Measurements from ENCODE around the gene SQOR. TPM values are rescaled to one million over a fixed set of nuclear protein-coding genes. Genes with fewer than 3 reads are reported as not detected.

Gene SQOR
- total RNA-seq, 2 experiments from 2014 or later = 14.0 to 16.9 TPM

GRCh38 chr15:45594835-45595530, 39.8 kb upstream of the SQOR start:
- no peaks in the 10 kb centered on the region for H3K27me3 Mint-ChIP-seq
- TF ChIP-seq CTCF (IDR thresholded peaks at IDR 0.05) = no peak
- H3K9me3 ChIP-seq (ENCODE audit: control insufficient read depth in 1 of 2, insufficient read depth in 1 of 2, low read length in 2 of 2) = no peaks in the 10 kb centered on the region
- no peak overlapping the region for H3K27ac Mint-ChIP-seq
- no peaks in the 10 kb centered on the region for H3K9me3 Mint-ChIP-seq
- H3K4me1 ChIP-seq (ENCODE audit: insufficient read depth, low read length) = peaks cover 4% of the 10 kb centered on the region
- peaks cover 59% of the 10 kb centered on the region for H3K36me3 Mint-ChIP-seq (ENCODE audit: low read depth)
- H3K27ac ChIP-seq (ENCODE audit: low read depth in 1 of 2, low read length in 2 of 2) = no peak overlapping the region
- H3K4me3 ChIP-seq (ENCODE audit: low read length) = no peak overlapping the region
- ATAC-seq (ENCODE audit: poor library complexity) = no peak
- H3K36me3 ChIP-seq (ENCODE audit: insufficient read depth, low read length) = peaks cover 27% of the 10 kb centered on the region
- H3K4me3 Mint-ChIP-seq = no peak overlapping the region
- no peak for DNase-seq
- peaks cover 21% of the 10 kb centered on the region for H3K4me1 Mint-ChIP-seq (ENCODE audit: low read depth)
- intact Hi-C loops (cut with DNase I, micrococcal nuclease) = no loop called here
- ChIA-PET POLR2A (no interaction called here), CTCF (interaction anchor here (0.6 kb wide), 1 partner anchor 42 kb away, joined by 3 read pairs; no protein-coding TSS in a partner anchor)
- no peaks in the 10 kb centered on the region for H3K27me3 ChIP-seq (ENCODE audit: control insufficient read depth in 1 of 2, insufficient read depth in 2 of 2, low read length in 2 of 2)

- H3K27ac ChIP-seq (ENCODE audit: low read depth in 1 of 2, low read length in 2 of 2) = no peak overlapping the region
- DNase-seq = no peak
- TF ChIP-seq CTCF (IDR thresholded peaks at IDR 0.05) = no peak
- H3K9me3 ChIP-seq (ENCODE audit: control insufficient read depth in 1 of 2, insufficient read depth in 1 of 2, low read length in 2 of 2) = no peaks in the 10 kb centered on the region
- POLR2A ChIA-PET = no interaction called here
- intact Hi-C loops (cut with DNase I, micrococcal nuclease) = no loop called here
- Mint-ChIP-seq H3K4me3 (no peak overlapping the region), H3K36me3 (ENCODE audit: low read depth) (peaks cover 50% of the 10 kb centered on the region), H3K27ac (no peak overlapping the region), H3K4me1 (ENCODE audit: low read depth) (peaks cover 15% of the 10 kb centered on the region), H3K27me3 (no peaks in the 10 kb centered on the region), H3K9me3 (no peaks in the 10 kb centered on the region)
- H3K36me3 ChIP-seq (ENCODE audit: insufficient read depth, low read length) = peaks cover 20% of the 10 kb centered on the region
- CTCF ChIA-PET = no interaction called here
- H3K4me1 ChIP-seq (ENCODE audit: insufficient read depth, low read length) = no peaks in the 10 kb centered on the region
- H3K4me3 ChIP-seq (ENCODE audit: low read length) = no peak overlapping the region
- no peak for ATAC-seq (ENCODE audit: poor library complexity)
- no peaks in the 10 kb centered on the region for H3K27me3 ChIP-seq (ENCODE audit: control insufficient read depth in 1 of 2, insufficient read depth in 2 of 2, low read length in 2 of 2)
These were observed 30.9 kb upstream of the SQOR start for GRCh38 chr15:45603881-45604280.

GRCh38 chr15:45604326-45604725, 30.5 kb upstream of the SQOR start:
- CTCF ChIA-PET = no interaction called here
- peaks cover 15% of the 10 kb centered on the region for H3K4me1 Mint-ChIP-seq (ENCODE audit: low read depth)
- no peaks in the 10 kb centered on the region for H3K27me3 Mint-ChIP-seq
- DNase-seq (no peak), ATAC-seq (ENCODE audit: poor library complexity) (no peak)
- Histone ChIP-seq H3K36me3 (ENCODE audit: insufficient read depth, low read length) (peaks cover 20% of the 10 kb centered on the region), H3K27me3 (ENCODE audit: control insufficient read depth in 1 of 2, insufficient read depth in 2 of 2, low read length in 2 of 2) (no peaks in the 10 kb centered on the region), H3K4me3 (ENCODE audit: low read length) (no peak overlapping the region), H3K27ac (ENCODE audit: low read depth in 1 of 2, low read length in 2 of 2) (no peak overlapping the region), H3K4me1 (ENCODE audit: insufficient read depth, low read length) (no peaks in the 10 kb centered on the region), H3K9me3 (ENCODE audit: control insufficient read depth in 1 of 2, insufficient read depth in 1 of 2, low read length in 2 of 2) (no peaks in the 10 kb centered on the region)
- no peak for TF ChIP-seq CTCF (IDR thresholded peaks at IDR 0.05)
- no peaks in the 10 kb centered on the region for H3K9me3 Mint-ChIP-seq
- H3K36me3 Mint-ChIP-seq (ENCODE audit: low read depth) = peaks cover 52% of the 10 kb centered on the region
- H3K4me3 Mint-ChIP-seq = no peak overlapping the region
- intact Hi-C loops (cut with DNase I, micrococcal nuclease) = no loop called here
- H3K27ac Mint-ChIP-seq = no peak overlapping the region
- POLR2A ChIA-PET = no interaction called here

Measured in CD4-positive, alpha-beta T cell (primary cell).